Dendritic cell treated with granulocyte-macrophage colony-stimulating factor and Interleukin-4, amounts not matched to agents 40 ng/mL and 50 ng/mL, for 4 days (primary cell): ENCODE data around the gene ANAPC2.
A peak's percentile ranks its signal among the peaks of the same experiment; 100 is the strongest.

Experiments used
- H3K27ac Mint-ChIP-seq: one replicate; pipeline ENCODE4 v1.8.0; 2022; ENCODE audit warnings: mild to moderate bottlenecking, mixed read lengths
- H3K27me3 Mint-ChIP-seq: one replicate; pipeline ENCODE4 v1.8.0; 2022; ENCODE audit warnings: mild to moderate bottlenecking, mixed read lengths
- H3K36me3 Mint-ChIP-seq: one replicate; pipeline ENCODE4 v1.8.0; 2022; ENCODE audit warnings: low read depth, mixed read lengths
- H3K4me1 Mint-ChIP-seq: one replicate; pipeline ENCODE4 v1.8.0; 2022; ENCODE audit warnings: low read depth, mixed read lengths
- H3K4me3 Mint-ChIP-seq: one replicate; pipeline ENCODE4 v1.8.0; 2022; ENCODE audit warnings: mild to moderate bottlenecking, moderate library complexity, mixed read lengths
- H3K9me3 Mint-ChIP-seq: one replicate; pipeline ENCODE4 v1.8.0; 2022; ENCODE audit warnings: mixed read lengths
- intact Hi-C: fragments of 100-400 bp; cut with micrococcal nuclease; formaldehyde crosslinking; loops from one replicate; pipeline ENCODE4 v1.15.0; 2022

Gene ANAPC2

DNA sequence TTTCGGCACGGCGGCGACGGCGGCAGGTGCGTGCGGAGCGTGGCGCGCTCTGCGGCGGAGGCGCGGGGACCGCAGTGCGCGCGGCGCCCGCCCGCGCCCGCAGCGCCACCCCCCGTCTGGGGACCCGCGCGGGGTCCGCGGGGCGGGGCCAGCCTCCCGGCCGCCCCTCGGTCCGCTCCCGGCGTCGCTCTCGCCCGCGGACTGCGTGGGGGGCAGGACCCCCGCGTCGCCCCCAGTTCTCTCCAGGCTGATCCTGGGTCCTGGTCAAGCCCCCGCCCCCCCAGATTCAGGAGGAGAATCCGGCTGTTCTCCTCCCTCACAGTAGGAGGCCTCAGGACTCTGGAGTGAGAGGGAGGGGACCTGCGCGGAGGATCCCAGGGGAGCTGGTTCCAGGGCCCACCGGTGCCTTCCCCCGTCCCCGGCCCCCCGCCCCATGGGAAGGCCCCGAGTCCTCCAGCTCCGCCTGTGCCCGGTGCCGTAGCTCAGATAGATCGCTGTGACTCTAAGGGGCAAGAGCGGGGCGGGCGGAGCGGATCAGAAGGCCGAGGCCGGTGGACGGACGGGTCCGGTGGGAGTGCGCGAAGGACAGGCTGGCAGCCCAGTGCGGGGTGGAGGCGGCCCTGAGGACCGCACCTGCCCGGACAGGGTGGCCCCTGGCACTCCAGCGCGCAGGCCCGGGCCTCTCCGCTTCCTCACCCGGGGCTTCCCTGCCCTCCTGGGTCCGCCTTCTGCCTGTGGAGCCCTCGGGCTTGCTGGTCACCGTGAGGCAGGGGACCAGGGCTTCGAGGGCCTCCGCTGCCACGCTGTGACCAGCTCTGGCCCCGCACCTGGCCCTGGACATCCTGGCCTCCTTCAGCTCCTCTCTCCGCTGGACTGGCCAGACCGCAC, 34.1 kb upstream of the ANAPC2 start, which contains the start of gene RNF208:
Gene RNF208, minus strand, starts transcription at position 51 of the 888 bp plus-strand sequence. CDS start 1,028 bp downstream, outside the sequence.
- peaks cover 27% of the 10 kb centered on the region for H3K27me3 Mint-ChIP-seq
- H3K9me3 Mint-ChIP-seq = no peaks in the 10 kb centered on the region
- intact Hi-C loops = loop anchor here (2.0 to 5.0 kb wide), 2 partner anchors 18 to 35 kb away; partner anchors contain the start of genes ANAPC2, NDOR1, SSNA1 and TMEM203

DNA sequence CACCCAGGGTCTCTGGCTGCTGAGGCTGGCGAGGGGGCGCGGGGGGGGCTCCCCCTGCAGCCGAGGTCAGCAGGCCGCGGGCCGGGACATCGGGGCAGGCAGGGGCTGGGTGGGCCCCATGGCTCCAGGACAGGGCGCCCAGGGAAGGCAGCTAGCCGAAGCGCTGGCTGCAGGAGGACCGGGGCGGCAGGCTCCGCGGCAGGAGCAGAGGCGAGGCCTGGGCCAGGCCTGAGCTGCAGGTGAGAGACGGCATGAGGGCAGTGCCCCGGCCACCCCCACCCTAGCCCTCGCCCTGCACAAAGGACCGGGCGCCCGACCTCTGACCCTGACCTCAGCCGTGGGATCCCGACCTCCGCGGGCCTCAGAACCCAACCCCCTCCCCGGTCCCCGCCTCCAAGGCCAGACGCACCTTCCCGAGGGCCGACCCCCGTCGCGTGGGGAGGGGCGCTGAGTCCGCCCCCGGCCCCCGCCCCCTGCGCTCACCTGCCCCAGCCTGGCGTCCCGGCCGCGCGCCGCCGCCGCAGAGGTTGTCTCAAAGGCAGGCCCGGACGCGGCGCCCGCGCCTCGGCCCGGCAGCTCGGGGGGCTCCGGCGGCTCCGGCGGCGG, 33.2 kb upstream of the ANAPC2 start:
- no peak overlapping the region for H3K27ac Mint-ChIP-seq
- H3K9me3 Mint-ChIP-seq = no peaks in the 10 kb centered on the region
- intact Hi-C loops = loop anchor here (2.0 to 5.0 kb wide), 2 partner anchors 17 to 34 kb away; partner anchors contain the start of genes ANAPC2, NDOR1, SSNA1 and TMEM203
- H3K4me3 Mint-ChIP-seq = peak overlapping the region; percentile 6
- H3K4me1 Mint-ChIP-seq = peaks cover 40% of the 10 kb centered on the region
- H3K27me3 Mint-ChIP-seq = peaks cover 22% of the 10 kb centered on the region
- peaks cover 15% of the 10 kb centered on the region for H3K36me3 Mint-ChIP-seq

More for the DNA sequence above, 34.1 kb upstream of the ANAPC2 start, which contains the start of gene RNF208:
- H3K4me1 Mint-ChIP-seq = peaks cover 35% of the 10 kb centered on the region
- H3K4me3 Mint-ChIP-seq = peak within 1 kb of the TSS; percentile 86
- H3K36me3 Mint-ChIP-seq = peaks cover 6% of the 10 kb centered on the region
- H3K27ac Mint-ChIP-seq = peak within 1 kb of the TSS; percentile 87

- Mint-ChIP-seq H3K27ac (no peak overlapping the region), H3K9me3 (no peaks in the 10 kb centered on the region), H3K4me1 (peaks cover 45% of the 10 kb centered on the region), H3K36me3 (peaks cover 20% of the 10 kb centered on the region), H3K4me3 (peak overlapping the region; percentile 40), H3K27me3 (peaks cover 17% of the 10 kb centered on the region)
- intact Hi-C loops = loop anchor here (5.0 kb wide), 1 partner anchor 34 kb away; the partner anchor contains the start of genes ANAPC2 and SSNA1
These were observed 32.7 kb upstream of the ANAPC2 start for GRCh38 chr9:137221095-137221505.

- H3K4me1 Mint-ChIP-seq = peaks cover 43% of the 10 kb centered on the region
- H3K27ac Mint-ChIP-seq = no peak overlapping the region
- H3K27me3 Mint-ChIP-seq = peaks cover 14% of the 10 kb centered on the region
- H3K36me3 Mint-ChIP-seq = peaks cover 26% of the 10 kb centered on the region
- no peaks in the 10 kb centered on the region for H3K9me3 Mint-ChIP-seq
- H3K4me3 Mint-ChIP-seq = peak overlapping the region; percentile 40
- intact Hi-C loops = loop anchor here (5.0 kb wide), 1 partner anchor 33 kb away; the partner anchor contains the start of genes ANAPC2 and SSNA1
These were observed 32.1 kb upstream of the ANAPC2 start for GRCh38 chr9:137220317-137221094.

DNA sequence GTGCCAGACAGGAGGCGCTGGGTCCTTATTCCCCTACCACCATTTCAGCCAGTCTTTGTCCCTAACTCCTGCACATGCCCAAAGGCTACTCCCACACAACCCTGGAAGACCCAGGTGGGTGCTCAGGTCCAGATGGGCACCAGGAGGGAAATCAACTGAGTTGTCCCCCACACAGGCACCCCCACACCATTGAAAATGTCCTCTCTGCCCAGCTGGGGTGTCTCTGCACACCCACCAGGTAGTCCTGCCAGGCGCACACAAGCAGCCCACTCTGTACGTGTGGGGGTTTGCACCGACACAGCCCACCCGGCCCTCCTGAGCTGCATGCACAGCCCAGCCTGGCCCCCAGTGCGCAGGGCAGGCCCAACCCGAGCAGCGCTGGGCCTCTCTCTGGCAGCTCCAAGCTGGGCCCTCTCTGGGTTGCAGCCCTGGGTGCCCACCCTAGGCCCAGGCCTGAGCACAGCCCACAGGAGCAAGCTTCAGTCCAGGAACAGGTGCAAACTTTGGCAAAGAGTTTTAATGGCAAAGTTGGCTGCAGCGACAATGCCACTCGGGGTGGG, 31.5 kb upstream of the ANAPC2 start:
- Mint-ChIP-seq H3K36me3 (peaks cover 32% of the 10 kb centered on the region), H3K9me3 (no peaks in the 10 kb centered on the region), H3K27me3 (peaks cover 14% of the 10 kb centered on the region), H3K4me1 (peaks cover 39% of the 10 kb centered on the region), H3K27ac (no peak overlapping the region), H3K4me3 (no peak overlapping the region)
- intact Hi-C loops = loop anchor here (5.0 kb wide), 1 partner anchor 33 kb away; the partner anchor contains the start of genes ANAPC2 and SSNA1

DNA sequence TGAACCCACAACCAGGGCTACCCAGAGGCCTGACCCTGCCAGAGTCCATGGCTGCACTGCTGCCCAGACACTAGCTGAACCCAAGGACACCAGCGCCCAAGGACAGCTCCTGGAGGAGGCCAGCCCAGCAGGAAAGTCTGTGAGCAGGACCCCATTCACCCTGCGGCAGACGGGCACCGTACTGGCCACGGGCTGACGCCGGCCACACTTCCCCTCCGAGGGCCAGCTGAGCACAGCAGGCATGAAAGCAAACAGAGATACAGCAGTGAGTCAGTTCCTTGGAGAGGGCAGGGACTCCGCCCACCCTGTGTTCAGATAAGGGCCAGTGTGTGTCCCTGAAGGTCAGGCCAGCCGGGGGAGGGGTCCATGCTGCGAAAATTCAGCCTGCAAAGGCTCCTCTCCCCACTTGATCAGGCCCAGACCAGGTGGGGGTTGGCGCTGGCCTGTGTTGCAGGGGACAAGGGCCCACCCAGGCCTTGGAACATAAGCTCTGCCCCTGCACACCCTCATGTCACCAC, 30.5 kb upstream of the ANAPC2 start:
- H3K4me1 Mint-ChIP-seq = peaks cover 39% of the 10 kb centered on the region
- H3K27ac Mint-ChIP-seq = peak overlapping the region; percentile 62
- H3K9me3 Mint-ChIP-seq = no peaks in the 10 kb centered on the region
- intact Hi-C loops = no loop called here
- H3K27me3 Mint-ChIP-seq = peaks cover 14% of the 10 kb centered on the region
- peaks cover 43% of the 10 kb centered on the region for H3K36me3 Mint-ChIP-seq
- H3K4me3 Mint-ChIP-seq = no peak overlapping the region

GRCh38 chr9:137218212-137218753, 29.9 kb upstream of the ANAPC2 start:
- H3K9me3 Mint-ChIP-seq = no peaks in the 10 kb centered on the region
- H3K36me3 Mint-ChIP-seq = peaks cover 48% of the 10 kb centered on the region
- H3K4me3 Mint-ChIP-seq = no peak overlapping the region
- intact Hi-C loops = no loop called here
- peak overlapping the region; percentile 62 for H3K27ac Mint-ChIP-seq
- H3K4me1 Mint-ChIP-seq = peaks cover 39% of the 10 kb centered on the region
- H3K27me3 Mint-ChIP-seq = peaks cover 14% of the 10 kb centered on the region

GRCh38 chr9:137217276-137218211, 29.2 kb upstream of the ANAPC2 start:
- Mint-ChIP-seq H3K27me3 (peaks cover 14% of the 10 kb centered on the region), H3K36me3 (peaks cover 55% of the 10 kb centered on the region), H3K9me3 (no peaks in the 10 kb centered on the region), H3K4me1 (peaks cover 32% of the 10 kb centered on the region), H3K27ac (peak overlapping the region; percentile 51), H3K4me3 (peak overlapping the region; percentile 28)
- intact Hi-C loops = no loop called here

- intact Hi-C loops = no loop called here
- peaks cover 35% of the 10 kb centered on the region for H3K4me1 Mint-ChIP-seq
- no peaks in the 10 kb centered on the region for H3K9me3 Mint-ChIP-seq
- no peak overlapping the region for H3K27ac Mint-ChIP-seq
- peaks cover 13% of the 10 kb centered on the region for H3K27me3 Mint-ChIP-seq
- no peak overlapping the region for H3K4me3 Mint-ChIP-seq
- H3K36me3 Mint-ChIP-seq = peaks cover 57% of the 10 kb centered on the region
These were observed 28.0 kb upstream of the ANAPC2 start for GRCh38 chr9:137216188-137216965.

- peaks cover 36% of the 10 kb centered on the region for H3K4me1 Mint-ChIP-seq
- H3K36me3 Mint-ChIP-seq = peaks cover 67% of the 10 kb centered on the region
- H3K4me3 Mint-ChIP-seq = no peak overlapping the region
- peaks cover 6% of the 10 kb centered on the region for H3K27me3 Mint-ChIP-seq
- H3K9me3 Mint-ChIP-seq = no peaks in the 10 kb centered on the region
- intact Hi-C loops = no loop called here
- peak overlapping the region; percentile 60 for H3K27ac Mint-ChIP-seq
These were observed 27.0 kb upstream of the ANAPC2 start for GRCh38 chr9:137215196-137215986.

- intact Hi-C loops = no loop called here
- peaks cover 75% of the 10 kb centered on the region for H3K36me3 Mint-ChIP-seq
- H3K27ac Mint-ChIP-seq = no peak overlapping the region
- H3K27me3 Mint-ChIP-seq = no peaks in the 10 kb centered on the region
- H3K9me3 Mint-ChIP-seq = no peaks in the 10 kb centered on the region
- H3K4me1 Mint-ChIP-seq = peaks cover 36% of the 10 kb centered on the region
- no peak overlapping the region for H3K4me3 Mint-ChIP-seq
These were observed 26.3 kb upstream of the ANAPC2 start for GRCh38 chr9:137214620-137215019.
